ENCODE measurements around the gene ALAD.
A peak's percentile ranks its signal among the peaks of the same experiment; 100 is the strongest.

ALAD gene

GRCh38 chr9:113363336-113363735 lies 37.7 kb downstream of the ALAD start:
- Histone ChIP-seq H3K4me3 (ENCODE audit: low read depth, low read length) (no peak overlapping the region), H3K27me3 (ENCODE audit: insufficient read depth, low read depth, severe bottlenecking) (no peaks in the 10 kb centered on the region), H3K36me3 (no peaks in the 10 kb centered on the region), H3K9me3 (ENCODE audit: severe bottlenecking) (no peaks in the 10 kb centered on the region), H3K27ac (no peak overlapping the region)
- no peak for TF ChIP-seq CTCF (IDR thresholded peaks at IDR 0.05; ENCODE audit: low read depth, low read length)
- DNase-seq = no peak

DNA sequence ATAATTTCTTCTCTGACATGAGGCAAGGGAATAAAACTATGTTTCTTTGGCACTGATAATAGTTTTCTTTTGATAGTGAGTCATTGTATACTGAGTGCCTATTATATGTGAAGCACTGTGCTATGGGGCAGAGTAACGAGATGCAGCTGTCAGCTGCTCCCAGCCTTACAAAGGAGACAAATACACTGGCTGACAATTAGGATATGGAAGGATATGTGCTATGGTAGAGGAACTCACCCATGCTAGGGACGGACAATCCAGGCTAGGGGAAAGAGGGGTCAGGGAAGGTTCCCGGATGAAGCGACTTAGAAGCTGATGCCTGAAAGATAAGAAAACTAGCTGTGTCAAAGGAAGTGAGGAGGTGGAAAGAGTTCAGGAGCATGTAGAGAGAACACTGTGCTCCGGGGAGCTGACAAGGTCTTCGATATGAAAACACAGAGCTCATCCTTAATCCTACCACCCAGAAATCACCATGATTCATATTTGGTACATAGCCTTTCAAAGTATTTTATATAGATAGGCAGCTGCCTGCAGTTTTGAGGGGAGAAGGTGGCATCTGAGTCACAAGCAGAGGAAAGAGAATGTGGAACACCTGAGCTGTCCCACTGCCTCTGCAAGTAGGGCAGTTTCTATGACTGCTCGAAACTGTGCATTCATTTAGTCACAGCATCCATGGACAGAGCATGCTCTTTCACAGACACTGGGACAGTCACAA lies 39.6 kb downstream of the ALAD start:
- Histone ChIP-seq H3K9me3 (ENCODE audit: severe bottlenecking) (no peaks in the 10 kb centered on the region), H3K36me3 (no peaks in the 10 kb centered on the region), H3K27me3 (ENCODE audit: insufficient read depth, low read depth, severe bottlenecking) (no peaks in the 10 kb centered on the region), H3K4me3 (ENCODE audit: low read depth, low read length) (no peak overlapping the region), H3K27ac (no peak overlapping the region; the same call in 1 of the 2 replicates)
- no peak for TF ChIP-seq CTCF (IDR thresholded peaks at IDR 0.05; ENCODE audit: low read depth, low read length)
- peak; percentile 41 for DNase-seq

GRCh38 chr9:113360242-113360842 lies 40.7 kb downstream of the ALAD start:
- no peak overlapping the region for H3K4me3 ChIP-seq (ENCODE audit: low read depth, low read length)
- TF ChIP-seq CTCF (IDR thresholded peaks at IDR 0.05; ENCODE audit: low read depth, low read length) = no peak
- H3K9me3 ChIP-seq (ENCODE audit: severe bottlenecking) = no peaks in the 10 kb centered on the region
- no peaks in the 10 kb centered on the region for H3K27me3 ChIP-seq (ENCODE audit: insufficient read depth, low read depth, severe bottlenecking)
- H3K27ac ChIP-seq = no peak overlapping the region
- no peaks in the 10 kb centered on the region for H3K36me3 ChIP-seq
- no peak for DNase-seq

DNA sequence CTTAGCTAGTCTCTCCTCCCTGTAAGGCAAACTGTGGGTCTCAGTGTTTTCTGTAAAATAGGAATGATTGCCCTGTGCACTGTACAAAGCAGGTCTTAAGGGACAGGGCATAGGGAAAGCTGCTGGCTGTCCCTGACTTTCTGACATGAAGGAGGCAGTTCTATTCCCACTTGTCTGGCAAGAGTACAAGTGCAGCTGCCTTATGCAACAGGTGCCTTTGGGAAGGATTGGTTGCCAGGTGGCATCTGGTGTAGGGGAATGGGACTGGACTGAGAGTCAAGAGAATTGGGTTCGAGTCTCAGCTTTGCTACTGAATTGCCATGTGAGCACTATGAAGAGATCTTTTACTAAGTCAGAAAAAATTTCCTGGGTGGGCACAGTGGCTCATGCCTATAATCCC lies 41.7 kb downstream of the ALAD start:
- no peak overlapping the region for H3K27ac ChIP-seq
- no peak overlapping the region for H3K4me3 ChIP-seq (ENCODE audit: low read depth, low read length)
- TF ChIP-seq CTCF (IDR thresholded peaks at IDR 0.05; ENCODE audit: low read depth, low read length) = no peak
- H3K9me3 ChIP-seq (ENCODE audit: severe bottlenecking) = no peaks in the 10 kb centered on the region
- no peak for DNase-seq
- no peaks in the 10 kb centered on the region for H3K36me3 ChIP-seq
- H3K27me3 ChIP-seq (ENCODE audit: insufficient read depth, low read depth, severe bottlenecking) = no peaks in the 10 kb centered on the region

GRCh38 chr9:113356686-113357292 lies 44.3 kb downstream of the ALAD start:
- H3K36me3 ChIP-seq = no peaks in the 10 kb centered on the region
- no peak overlapping the region for H3K4me3 ChIP-seq (ENCODE audit: low read depth, low read length)
- no peak for TF ChIP-seq CTCF (IDR thresholded peaks at IDR 0.05; ENCODE audit: low read depth, low read length)
- no peak for DNase-seq
- no peaks in the 10 kb centered on the region for H3K9me3 ChIP-seq (ENCODE audit: severe bottlenecking)
- no peaks in the 10 kb centered on the region for H3K27me3 ChIP-seq (ENCODE audit: insufficient read depth, low read depth, severe bottlenecking)
- no peak overlapping the region for H3K27ac ChIP-seq
